CD4-positive, alpha-beta T cell treated with Interferon alpha-2 for 1 hour (primary cell): ENCODE data around the gene EVI2A.

Experiments
- DNase-seq, 2 donors: peaks; one replicate each; pipeline ENCODE4 v3.0.0-alpha.2; 2020 to 2022

The EVI2A gene

DNA sequence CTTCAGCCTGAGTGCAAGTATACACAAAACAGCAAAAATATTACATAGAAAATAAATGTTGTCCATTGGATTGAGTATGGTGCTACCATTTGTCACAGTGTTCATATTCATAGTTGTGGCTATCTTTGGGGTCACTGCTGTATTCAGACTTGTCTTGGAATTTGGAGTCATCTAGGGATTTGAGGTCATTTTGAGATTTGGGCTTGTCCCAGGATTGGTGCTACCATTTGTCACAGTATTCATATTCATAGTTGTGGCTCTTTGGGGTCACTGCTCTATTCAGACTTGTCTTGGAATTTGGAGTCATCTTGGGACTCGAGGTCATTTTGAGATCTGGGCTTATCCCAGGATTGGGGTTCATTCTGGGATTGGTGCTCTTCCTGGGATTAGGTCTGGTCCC is 49.2 kb downstream of the EVI2A start:
- DNase-seq = no peak

DNA sequence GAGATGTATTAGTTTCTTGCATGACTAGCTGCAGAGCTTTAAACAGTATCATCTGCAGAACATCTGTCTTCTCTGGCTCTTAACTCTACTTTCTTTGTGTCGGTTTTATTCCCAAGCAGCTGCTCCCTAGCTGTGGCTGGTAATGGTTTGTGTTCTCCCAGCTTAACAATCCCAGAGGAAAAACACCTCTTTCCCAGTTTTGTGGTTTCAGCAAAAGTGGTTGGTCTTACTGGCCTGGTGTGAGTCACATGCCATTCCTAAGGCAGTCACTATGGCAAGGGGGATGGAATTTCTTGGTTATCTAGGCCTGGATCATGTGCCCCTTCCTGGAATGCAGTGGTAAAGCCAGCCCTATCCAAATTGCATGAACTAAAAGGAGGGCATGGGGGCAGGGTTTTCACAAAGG is 51.8 kb downstream of the EVI2A start:
- no peak for DNase-seq

DNA sequence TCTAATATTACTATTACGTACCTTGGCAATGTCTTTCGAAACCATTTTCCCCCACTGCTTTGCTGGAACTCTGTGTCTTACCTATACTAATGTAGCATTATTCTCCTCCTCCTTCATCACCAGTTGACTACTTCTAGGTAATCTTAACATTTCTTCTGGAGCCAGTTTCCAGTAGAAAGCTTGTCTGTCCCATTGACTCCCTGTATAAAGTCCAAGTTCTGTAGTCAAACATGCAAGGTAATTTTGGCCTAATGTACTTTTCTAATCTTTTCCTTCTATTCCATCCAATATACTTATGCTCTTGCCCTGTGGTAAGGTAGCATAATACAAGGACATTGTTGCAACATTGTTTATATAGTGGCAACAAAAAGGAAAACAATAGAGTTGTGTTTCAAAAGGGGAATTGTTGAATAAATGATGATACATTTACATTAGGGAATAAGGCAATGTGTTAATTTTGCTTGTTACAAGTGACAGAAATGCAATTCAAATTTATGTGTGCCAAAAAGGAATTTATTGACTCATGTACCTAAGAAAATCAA is 52.3 kb downstream of the EVI2A start:
- DNase-seq = no peak
